LNCaP clone FGC (cell line): ENCODE measurements around the gene PPP1R7.

Experiments
- DNase-seq: peaks from one replicate; pipeline ENCODE4 v3.0.0-alpha.2; 2011; ENCODE audit warnings: low read depth
- H3K4me3 ChIP-seq: 2 replicates; pipeline ENCODE4 v1.5.1; 2011; ENCODE audit warnings: mild to moderate bottlenecking, low read depth, low read length, control low read depth
- CTCF ChIP-seq: IDR thresholded peaks from 2 replicates; pipeline ENCODE4 v1.5.1; 2012; ENCODE audit warnings: mild to moderate bottlenecking; ENCODE audit not compliant: control insufficient read depth, insufficient read depth; ENCODE audit errors: extremely low read depth

The PPP1R7 gene

GRCh38 chr2:241129086-241129871 is 21.0 kb upstream of the PPP1R7 start:
- DNase-seq = no peak
- no peak for TF ChIP-seq CTCF
- H3K4me3 ChIP-seq = no peak overlapping the region

GRCh38 chr2:241130316-241130715 is 20.0 kb upstream of the PPP1R7 start:
- no peak overlapping the region for H3K4me3 ChIP-seq
- no peak for DNase-seq
- TF ChIP-seq CTCF = no peak

- no peak overlapping the region for H3K4me3 ChIP-seq
- no peak for TF ChIP-seq CTCF
- DNase-seq = no peak
Observed at GRCh38 chr2:241131531-241131930, 18.7 kb upstream of the PPP1R7 start.

- no peak for DNase-seq
- no peak overlapping the region for H3K4me3 ChIP-seq
- TF ChIP-seq CTCF = no peak
Observed at GRCh38 chr2:241132538-241133435, 17.5 kb upstream of the PPP1R7 start.

- no peak overlapping the region for H3K4me3 ChIP-seq
- no peak for TF ChIP-seq CTCF
- DNase-seq = no peak
Observed at GRCh38 chr2:241133436-241133820, 16.8 kb upstream of the PPP1R7 start.

- TF ChIP-seq CTCF = no peak
- no peak overlapping the region for H3K4me3 ChIP-seq
- DNase-seq = no peak
Observed at GRCh38 chr2:241134711-241135110, 15.6 kb upstream of the PPP1R7 start.
